ENCODE measurements around the gene MDK. TPM values are rescaled to one million over a fixed set of nuclear protein-coding genes. Genes with fewer than 3 reads are reported as not detected.

The MDK gene
- total RNA-seq, 1 experiment from 2014 or later, result 286 TPM

DNA sequence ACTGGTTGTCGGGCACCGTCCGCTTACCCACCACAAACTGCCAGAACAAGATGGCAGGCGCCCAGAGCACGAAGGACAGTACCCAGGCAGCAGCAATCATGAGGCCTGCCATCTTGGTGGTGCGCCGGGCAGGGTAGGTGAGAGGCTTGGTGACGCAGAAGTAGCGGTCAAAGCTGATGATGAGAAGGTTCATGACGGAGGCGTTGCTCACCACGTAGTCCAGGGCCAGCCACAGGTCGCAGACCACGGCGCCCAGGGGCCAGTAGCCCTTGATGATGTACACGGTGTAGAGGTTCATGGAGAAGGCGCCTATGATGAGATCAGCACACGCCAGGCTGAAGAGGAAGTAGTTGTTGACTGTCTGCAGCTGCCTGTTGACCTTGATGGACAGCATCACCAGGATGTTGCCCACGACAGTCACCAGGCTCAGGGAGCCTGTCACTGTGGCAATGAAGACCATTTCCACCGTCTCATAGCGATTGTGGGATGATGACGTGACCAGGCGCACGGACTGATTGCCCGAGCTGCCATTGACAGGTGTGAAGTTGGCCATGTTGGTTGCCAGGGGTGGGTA, 4.6 kb downstream of the MDK start:
- Histone ChIP-seq H3K9me2 (ENCODE audit: insufficient read depth) (no peaks in the 10 kb centered on the region), H3K4me1 (ENCODE audit: control insufficient read depth in 1 of 2, insufficient read depth in 2 of 2, low read length in 2 of 2) (peaks cover 27 to 74% of the 10 kb centered on the region in 2 experiments), H3K9me3 (ENCODE audit: control insufficient read depth in 1 of 2, insufficient read depth in 1 of 2, low read depth in 1 of 2, low read length in 2 of 2) (no peaks in the 10 kb centered on the region), H3K4me3 (replicated peaks in 1 of 2; ENCODE audit: low read depth in 1 of 2, low read length in 2 of 2) (no peak overlapping the region), H3K36me3 (ENCODE audit: control insufficient read depth in 1 of 2, insufficient read depth in 2 of 2, low read length in 2 of 2) (no peaks in the 10 kb centered on the region), H3K9ac (ENCODE audit: low read length) (no peak overlapping the region), H3K79me2 (ENCODE audit: insufficient read depth, low read length) (peaks cover 12% of the 10 kb centered on the region; the same call in 1 of the 2 replicates), H3K27me3 (ENCODE audit: insufficient read depth, low read length) (no peaks in the 10 kb centered on the region), H3K4me2 (ENCODE audit: low read length) (peak overlapping the region; percentile 44; the same call in 1 of the 2 replicates), H2AFZ (ENCODE audit: low read depth, low read length, poor library complexity, severe bottlenecking) (no peak overlapping the region), H3K27ac (ENCODE audit: low read depth, low read length) (no peak overlapping the region), H4K20me1 (ENCODE audit: insufficient read depth) (no peaks in the 10 kb centered on the region)
- intact Hi-C loops (cut with micrococcal nuclease), result loop anchor here (10.0 kb wide), 2 partner anchors 229 to 419 kb away; partner anchors contain the start of genes ATG13 and HARBI1
- DNase-seq (ENCODE audit: low read depth, low spot score), result no peak
- no TSS peak for BruUV-seq (replicated peaks)
- ChIA-PET CTCF (no interaction called here), POLR2A (no interaction called here), RAD21 (ENCODE audit: low non-redundant PET in 1 of 2, low total read pairs in 2 of 2, uncharacterized antibody in 2 of 2, unreplicated experiment in 2 of 2) (no interaction called here)
- ATAC-seq, result no peak
- TF ChIP-seq SRF (IDR thresholded peaks at IDR 0.05; ENCODE audit: low read depth), result no peak
- TF ChIP-seq EZH2phosphoT487 (IDR thresholded peaks at IDR 0.05; ENCODE audit: borderline replicate concordance), result no peak
- TF ChIP-seq RAD21 (IDR thresholded peaks at IDR 0.05; ENCODE audit: low read depth), result no peak
- no peak for TF ChIP-seq YY1 (IDR thresholded peaks at IDR 0.05; ENCODE audit: extremely low read depth, insufficient replicate concordance, low read depth, low read length)
- TF ChIP-seq SIN3A (IDR thresholded peaks at IDR 0.05; ENCODE audit: low read depth), result no peak
- no peak for TF ChIP-seq POLR2AphosphoS5 (IDR thresholded peaks at IDR 0.05; ENCODE audit: low read depth, low read length)
- TF ChIP-seq EGR1 (IDR thresholded peaks at IDR 0.05; ENCODE audit: low read depth), result no peak
- TF ChIP-seq CEBPB (IDR thresholded peaks at IDR 0.05; ENCODE audit: low read depth), result no peak
- TF ChIP-seq ZNF274 (IDR thresholded peaks at IDR 0.05; ENCODE audit: low read depth, low read length), result no peak
- no peak for TF ChIP-seq CBX3 (IDR thresholded peaks at IDR 0.05; ENCODE audit: low read depth)
- TF ChIP-seq EZH2 (IDR thresholded peaks at IDR 0.05), result no peak
- no peak for TF ChIP-seq FOSL1 (IDR thresholded peaks at IDR 0.05; ENCODE audit: low read depth)
- TF ChIP-seq CTCF (IDR thresholded peaks at IDR 0.05 in 2 of 3, conservative IDR thresholded peaks at IDR 0.05 in 1 of 3; ENCODE audit: borderline replicate concordance in 1 of 3, insufficient read depth in 1 of 3, low read depth in 2 of 3, low read length in 2 of 3), result no peak
- TF ChIP-seq JUND (IDR thresholded peaks at IDR 0.05), result no peak
- TF ChIP-seq SP1 (IDR thresholded peaks at IDR 0.05; ENCODE audit: low read depth), result no peak
- TF ChIP-seq, protein P1, sequence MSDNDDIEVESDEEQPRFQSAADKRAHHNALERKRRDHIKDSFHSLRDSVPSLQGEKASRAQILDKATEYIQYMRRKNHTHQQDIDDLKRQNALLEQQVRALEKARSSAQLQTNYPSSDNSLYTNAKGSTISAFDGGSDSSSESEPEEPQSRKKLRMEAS (IDR thresholded peaks at IDR 0.05), result no peak
- TF ChIP-seq, protein P2, sequence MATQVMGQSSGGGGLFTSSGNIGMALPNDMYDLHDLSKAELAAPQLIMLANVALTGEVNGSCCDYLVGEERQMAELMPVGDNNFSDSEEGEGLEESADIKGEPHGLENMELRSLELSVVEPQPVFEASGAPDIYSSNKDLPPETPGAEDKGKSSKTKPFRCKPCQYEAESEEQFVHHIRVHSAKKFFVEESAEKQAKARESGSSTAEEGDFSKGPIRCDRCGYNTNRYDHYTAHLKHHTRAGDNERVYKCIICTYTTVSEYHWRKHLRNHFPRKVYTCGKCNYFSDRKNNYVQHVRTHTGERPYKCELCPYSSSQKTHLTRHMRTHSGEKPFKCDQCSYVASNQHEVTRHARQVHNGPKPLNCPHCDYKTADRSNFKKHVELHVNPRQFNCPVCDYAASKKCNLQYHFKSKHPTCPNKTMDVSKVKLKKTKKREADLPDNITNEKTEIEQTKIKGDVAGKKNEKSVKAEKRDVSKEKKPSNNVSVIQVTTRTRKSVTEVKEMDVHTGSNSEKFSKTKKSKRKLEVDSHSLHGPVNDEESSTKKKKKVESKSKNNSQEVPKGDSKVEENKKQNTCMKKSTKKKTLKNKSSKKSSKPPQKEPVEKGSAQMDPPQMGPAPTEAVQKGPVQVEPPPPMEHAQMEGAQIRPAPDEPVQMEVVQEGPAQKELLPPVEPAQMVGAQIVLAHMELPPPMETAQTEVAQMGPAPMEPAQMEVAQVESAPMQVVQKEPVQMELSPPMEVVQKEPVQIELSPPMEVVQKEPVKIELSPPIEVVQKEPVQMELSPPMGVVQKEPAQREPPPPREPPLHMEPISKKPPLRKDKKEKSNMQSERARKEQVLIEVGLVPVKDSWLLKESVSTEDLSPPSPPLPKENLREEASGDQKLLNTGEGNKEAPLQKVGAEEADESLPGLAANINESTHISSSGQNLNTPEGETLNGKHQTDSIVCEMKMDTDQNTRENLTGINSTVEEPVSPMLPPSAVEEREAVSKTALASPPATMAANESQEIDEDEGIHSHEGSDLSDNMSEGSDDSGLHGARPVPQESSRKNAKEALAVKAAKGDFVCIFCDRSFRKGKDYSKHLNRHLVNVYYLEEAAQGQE (IDR thresholded peaks at IDR 0.05; ENCODE audit: low read depth), result no peak
- no peak for TF ChIP-seq POLR2A (IDR thresholded peaks at IDR 0.05; ENCODE audit: borderline replicate concordance, extremely low read depth, insufficient read depth, insufficient read length)
